Glutamatergic neuron (in vitro differentiated cells): ENCODE results near the gene DYRK1B. TPM values are rescaled to one million over a fixed set of nuclear protein-coding genes. Genes with fewer than 3 reads are reported as not detected.

Source experiments
- DNase-seq: peaks from one replicate; pipeline ENCODE4 v3.0.0; 2022
- H3K27ac Mint-ChIP-seq: one replicate; pipeline ENCODE4 v1.8.0; 2020; ENCODE audit warnings: mild to moderate bottlenecking, mixed read lengths, inconsistent platforms; ENCODE audit not compliant: unreplicated experiment
- H3K27me3 Mint-ChIP-seq: one replicate; pipeline ENCODE4 v1.8.0; 2020; ENCODE audit warnings: mild to moderate bottlenecking, moderate library complexity, mixed read lengths, inconsistent platforms; ENCODE audit not compliant: unreplicated experiment
- H3K36me3 Mint-ChIP-seq: one replicate; pipeline ENCODE4 v1.8.0; 2020; ENCODE audit warnings: mild to moderate bottlenecking, mixed read lengths, inconsistent platforms; ENCODE audit not compliant: unreplicated experiment
- H3K4me1 Mint-ChIP-seq: one replicate; pipeline ENCODE4 v1.8.0; 2020; ENCODE audit warnings: mild to moderate bottlenecking, low read depth, mixed read lengths, inconsistent platforms; ENCODE audit not compliant: unreplicated experiment
- H3K4me3 Mint-ChIP-seq: one replicate; pipeline ENCODE4 v1.8.0; 2020; ENCODE audit warnings: mild to moderate bottlenecking, mixed read lengths, inconsistent platforms; ENCODE audit not compliant: unreplicated experiment
- H3K9me3 Mint-ChIP-seq: one replicate; pipeline ENCODE4 v1.8.0; 2020; ENCODE audit warnings: mild to moderate bottlenecking, moderate library complexity, mixed read lengths, inconsistent platforms; ENCODE audit not compliant: unreplicated experiment
- total RNA-seq: library from RNA; stranded (reverse); fragmentation: NEBNext Ultra II Directional; extraction: Animal tissue kit (Norgen Biotek cat#: 25700); gene quantifications from one replicate; pipeline ENCODE4 v1.2.1, GENCODE V29; 2021; ENCODE audit not compliant: unreplicated experiment
- TF ChIP-seq, protein P1 (sequence below): fragments of 200-600 bp; sonication (generic); IDR thresholded peaks from one replicate; pipeline ENCODE4 v1.5.0; 2021; ENCODE audit not compliant: partially characterized antibody, unreplicated experiment

The DYRK1B gene
- total RNA-seq, 1 donor from 2014 or later = 86.3 TPM

DNA sequence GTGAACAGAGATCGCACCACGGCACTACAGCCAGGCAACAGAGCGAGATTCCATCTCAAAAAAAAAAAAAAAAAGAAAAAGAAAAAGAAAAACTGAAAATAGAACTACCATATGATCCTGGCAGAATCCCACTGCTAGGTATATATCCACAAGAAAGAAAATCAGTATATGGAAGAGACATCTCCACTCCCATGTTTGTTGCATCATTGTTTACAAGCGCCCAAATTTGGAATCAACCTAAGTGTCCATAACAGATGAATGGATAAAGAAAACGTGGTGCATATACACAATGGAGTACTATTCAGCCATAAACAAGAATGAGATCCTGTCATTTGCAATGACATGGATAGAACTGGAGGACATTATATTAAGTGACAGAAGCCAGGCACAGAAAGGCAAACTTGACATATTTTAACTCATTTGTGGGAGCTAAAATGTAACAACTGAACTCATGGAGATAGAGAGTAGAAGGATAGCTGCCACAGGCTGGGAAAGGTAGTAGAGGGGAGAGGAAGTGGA, 26.1 kb downstream of the DYRK1B start:
- Mint-ChIP-seq H3K9me3 (no peaks in the 10 kb centered on the region), H3K27me3 (peaks cover 7% of the 10 kb centered on the region), H3K27ac (no peak overlapping the region), H3K4me1 (no peaks in the 10 kb centered on the region), H3K36me3 (peaks cover 6% of the 10 kb centered on the region), H3K4me3 (no peak overlapping the region)
- TF ChIP-seq, protein P1, sequence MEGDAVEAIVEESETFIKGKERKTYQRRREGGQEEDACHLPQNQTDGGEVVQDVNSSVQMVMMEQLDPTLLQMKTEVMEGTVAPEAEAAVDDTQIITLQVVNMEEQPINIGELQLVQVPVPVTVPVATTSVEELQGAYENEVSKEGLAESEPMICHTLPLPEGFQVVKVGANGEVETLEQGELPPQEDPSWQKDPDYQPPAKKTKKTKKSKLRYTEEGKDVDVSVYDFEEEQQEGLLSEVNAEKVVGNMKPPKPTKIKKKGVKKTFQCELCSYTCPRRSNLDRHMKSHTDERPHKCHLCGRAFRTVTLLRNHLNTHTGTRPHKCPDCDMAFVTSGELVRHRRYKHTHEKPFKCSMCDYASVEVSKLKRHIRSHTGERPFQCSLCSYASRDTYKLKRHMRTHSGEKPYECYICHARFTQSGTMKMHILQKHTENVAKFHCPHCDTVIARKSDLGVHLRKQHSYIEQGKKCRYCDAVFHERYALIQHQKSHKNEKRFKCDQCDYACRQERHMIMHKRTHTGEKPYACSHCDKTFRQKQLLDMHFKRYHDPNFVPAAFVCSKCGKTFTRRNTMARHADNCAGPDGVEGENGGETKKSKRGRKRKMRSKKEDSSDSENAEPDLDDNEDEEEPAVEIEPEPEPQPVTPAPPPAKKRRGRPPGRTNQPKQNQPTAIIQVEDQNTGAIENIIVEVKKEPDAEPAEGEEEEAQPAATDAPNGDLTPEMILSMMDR = no peak
- no peak for DNase-seq

DNA sequence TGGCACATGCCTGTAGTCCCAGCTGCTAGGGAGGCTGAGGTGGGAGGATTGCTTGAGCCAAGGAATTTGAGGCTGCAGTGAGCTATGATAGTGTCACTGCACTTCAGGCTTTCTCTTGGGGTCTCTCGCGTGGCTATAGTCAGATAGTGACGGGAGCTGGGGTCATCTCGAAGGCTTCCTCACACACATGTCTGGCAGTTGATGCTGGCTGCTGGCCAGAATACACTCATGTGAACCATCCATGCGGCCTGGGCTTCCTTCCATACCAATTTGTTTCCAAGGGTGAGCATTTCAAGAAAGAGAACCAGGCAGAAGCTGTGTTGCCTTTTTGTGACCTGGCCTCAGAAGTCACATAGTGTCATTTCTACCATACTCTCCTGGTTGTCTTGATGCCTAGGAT, 28.9 kb downstream of the DYRK1B start:
- TF ChIP-seq, protein P1 = no peak
- no peaks in the 10 kb centered on the region for H3K9me3 Mint-ChIP-seq
- no peak overlapping the region for H3K27ac Mint-ChIP-seq
- H3K4me1 Mint-ChIP-seq = no peaks in the 10 kb centered on the region
- peaks cover 10% of the 10 kb centered on the region for H3K27me3 Mint-ChIP-seq
- no peak overlapping the region for H3K4me3 Mint-ChIP-seq
- DNase-seq = no peak
- H3K36me3 Mint-ChIP-seq = peaks cover 6% of the 10 kb centered on the region

DNA sequence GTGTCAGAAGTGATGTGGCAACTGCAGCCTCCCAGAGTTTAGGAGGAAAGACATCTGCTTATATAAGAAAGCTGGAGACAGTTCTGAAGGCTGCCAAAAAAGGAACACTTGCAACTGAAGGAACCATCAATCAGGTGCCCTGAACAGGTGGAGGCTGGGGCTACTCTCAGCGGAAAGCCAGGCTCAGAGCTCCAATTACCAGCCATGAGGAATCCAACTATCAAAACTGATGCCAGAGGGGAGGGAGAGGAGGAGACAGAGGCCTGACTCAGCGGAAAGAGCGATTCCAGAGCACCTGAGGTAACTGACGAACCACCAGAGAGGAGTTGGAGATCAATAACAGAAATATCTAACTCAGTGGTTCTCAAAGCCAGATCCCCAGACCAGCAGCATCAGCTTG, 31.0 kb downstream of the DYRK1B start:
- TF ChIP-seq, protein P1 = no peak
- H3K4me1 Mint-ChIP-seq = no peaks in the 10 kb centered on the region
- no peaks in the 10 kb centered on the region for H3K9me3 Mint-ChIP-seq
- no peak for DNase-seq
- H3K27me3 Mint-ChIP-seq = peaks cover 10% of the 10 kb centered on the region
- H3K4me3 Mint-ChIP-seq = no peak overlapping the region
- H3K27ac Mint-ChIP-seq = no peak overlapping the region
- no peaks in the 10 kb centered on the region for H3K36me3 Mint-ChIP-seq

DNA sequence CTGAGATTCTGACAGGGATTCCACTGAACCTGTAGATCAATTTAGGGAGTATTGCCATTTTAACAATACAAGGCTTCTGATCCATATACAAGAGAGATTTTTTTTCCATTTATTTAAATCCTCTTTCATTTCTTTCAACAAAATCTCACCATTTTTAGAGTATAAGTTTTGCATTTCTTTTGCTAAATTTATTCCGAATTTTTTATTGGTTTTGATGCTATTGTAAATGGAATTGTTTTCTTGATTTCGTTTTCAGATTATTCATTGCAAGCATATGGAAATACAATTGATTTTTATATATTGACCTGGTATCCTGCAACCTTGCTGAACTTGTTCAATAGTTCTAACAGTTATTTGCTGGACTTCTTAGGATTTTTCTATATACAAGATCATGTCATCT, 36.9 kb downstream of the DYRK1B start:
- TF ChIP-seq, protein P1 = no peak
- Mint-ChIP-seq H3K4me1 (no peaks in the 10 kb centered on the region), H3K36me3 (no peaks in the 10 kb centered on the region), H3K9me3 (no peaks in the 10 kb centered on the region), H3K27ac (no peak overlapping the region), H3K27me3 (peaks cover 3% of the 10 kb centered on the region), H3K4me3 (no peak overlapping the region)
- no peak for DNase-seq

DNA sequence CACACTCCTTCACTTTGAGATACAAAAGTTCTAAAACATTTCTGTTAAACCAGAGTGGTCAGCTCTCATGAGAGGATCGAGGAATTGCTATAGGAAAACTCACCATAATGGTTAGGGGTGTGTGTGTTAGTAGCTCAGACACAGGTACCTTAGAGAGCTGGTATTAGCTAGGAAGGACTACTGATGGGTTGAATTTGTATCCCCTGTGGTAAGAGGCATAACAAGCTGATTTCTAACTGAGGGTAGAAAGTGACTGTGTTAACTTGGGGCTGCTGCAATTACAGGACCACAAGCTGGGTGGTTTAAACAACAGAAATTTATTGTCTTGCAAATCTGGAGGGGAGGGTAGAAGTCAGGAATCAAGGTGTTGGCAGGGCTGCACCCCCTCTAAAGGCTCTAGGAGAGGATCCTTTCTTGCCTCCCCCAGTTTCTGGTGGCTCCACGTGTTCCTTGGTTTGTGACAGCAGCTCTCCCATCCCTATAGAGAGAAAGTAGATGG, 37.9 kb downstream of the DYRK1B start:
- TF ChIP-seq, protein P1 = no peak
- DNase-seq = no peak
- no peaks in the 10 kb centered on the region for H3K36me3 Mint-ChIP-seq
- no peak overlapping the region for H3K27ac Mint-ChIP-seq
- no peaks in the 10 kb centered on the region for H3K4me1 Mint-ChIP-seq
- H3K9me3 Mint-ChIP-seq = no peaks in the 10 kb centered on the region
- H3K4me3 Mint-ChIP-seq = no peak overlapping the region
- peaks cover 3% of the 10 kb centered on the region for H3K27me3 Mint-ChIP-seq
